ENCODE measurements around the gene FEZF2. TPM values are rescaled to one million over a fixed set of nuclear protein-coding genes. Genes with fewer than 3 reads are reported as not detected.

The FEZF2 gene
- total RNA-seq, 2 donors from 2014 or later, result not detected

DNA sequence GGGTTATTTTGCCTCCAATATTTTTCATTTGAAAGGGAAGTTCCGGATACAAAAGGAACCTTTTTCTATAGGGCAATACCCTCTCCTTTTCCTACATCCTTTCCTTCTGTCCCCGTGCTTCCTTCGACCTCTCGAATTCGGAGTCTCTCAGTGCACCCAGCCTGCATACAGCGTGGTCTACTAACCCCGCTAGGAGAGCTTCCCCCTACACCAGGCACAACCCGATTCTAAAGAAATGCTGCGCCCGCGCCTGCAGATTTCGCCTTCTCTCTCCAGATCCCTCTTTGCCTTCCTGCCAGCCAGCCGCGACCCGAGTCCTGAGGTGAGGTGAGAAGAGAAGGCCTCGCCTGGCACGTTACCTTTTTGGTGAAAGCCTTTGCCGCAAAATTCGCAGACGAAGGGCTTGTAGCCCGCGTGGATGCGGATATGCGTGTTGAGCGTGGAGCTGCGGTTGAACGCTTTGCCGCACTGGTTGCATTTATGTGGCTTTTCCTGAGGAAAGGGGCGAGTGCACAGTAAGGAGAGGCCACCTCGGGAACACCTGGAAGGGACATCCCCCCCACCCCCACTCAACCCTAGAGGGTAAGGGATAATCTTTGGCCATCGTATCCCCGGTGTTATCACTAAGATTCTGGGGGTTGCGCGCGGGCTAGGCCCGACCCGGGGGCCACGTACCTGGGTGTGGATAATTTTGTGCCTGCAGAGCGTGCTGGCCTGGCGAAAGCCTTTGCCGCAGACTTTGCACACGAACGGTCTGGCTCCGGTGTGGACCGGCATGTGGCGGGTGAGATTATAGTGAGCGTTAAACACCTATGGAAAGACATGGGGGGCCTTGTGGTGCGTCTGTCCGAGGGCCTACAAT lies 2.3 kb downstream of the FEZF2 start:
- H3K9me3 ChIP-seq, result no peaks in the 10 kb centered on the region
- H3K4me3 ChIP-seq, result no peak overlapping the region
- no peak for ATAC-seq
- no peak for DNase-seq
- WGBS, 2 donors, result 7 to 9% methylated on average over 30 to 49 of the region's 49 CpGs
- H3K4me1 ChIP-seq, result peaks cover 48% of the 10 kb centered on the region
- intact Hi-C loops (cut with DNase I), result no loop called here
- TF ChIP-seq POLR2A (IDR thresholded peaks at IDR 0.05), result no peak
- TF ChIP-seq, protein P1, sequence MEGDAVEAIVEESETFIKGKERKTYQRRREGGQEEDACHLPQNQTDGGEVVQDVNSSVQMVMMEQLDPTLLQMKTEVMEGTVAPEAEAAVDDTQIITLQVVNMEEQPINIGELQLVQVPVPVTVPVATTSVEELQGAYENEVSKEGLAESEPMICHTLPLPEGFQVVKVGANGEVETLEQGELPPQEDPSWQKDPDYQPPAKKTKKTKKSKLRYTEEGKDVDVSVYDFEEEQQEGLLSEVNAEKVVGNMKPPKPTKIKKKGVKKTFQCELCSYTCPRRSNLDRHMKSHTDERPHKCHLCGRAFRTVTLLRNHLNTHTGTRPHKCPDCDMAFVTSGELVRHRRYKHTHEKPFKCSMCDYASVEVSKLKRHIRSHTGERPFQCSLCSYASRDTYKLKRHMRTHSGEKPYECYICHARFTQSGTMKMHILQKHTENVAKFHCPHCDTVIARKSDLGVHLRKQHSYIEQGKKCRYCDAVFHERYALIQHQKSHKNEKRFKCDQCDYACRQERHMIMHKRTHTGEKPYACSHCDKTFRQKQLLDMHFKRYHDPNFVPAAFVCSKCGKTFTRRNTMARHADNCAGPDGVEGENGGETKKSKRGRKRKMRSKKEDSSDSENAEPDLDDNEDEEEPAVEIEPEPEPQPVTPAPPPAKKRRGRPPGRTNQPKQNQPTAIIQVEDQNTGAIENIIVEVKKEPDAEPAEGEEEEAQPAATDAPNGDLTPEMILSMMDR (IDR thresholded peaks at IDR 0.05), result no peak
- H3K27ac ChIP-seq, result no peak overlapping the region
- peaks cover 0 to 65% of the 10 kb centered on the region in 2 donors for H3K27me3 ChIP-seq
- H3K36me3 ChIP-seq (replicated peaks in 1 of 2; ENCODE audit: insufficient read depth in 1 of 2, low read depth in 2 of 2), result no peaks in the 10 kb centered on the region

DNA sequence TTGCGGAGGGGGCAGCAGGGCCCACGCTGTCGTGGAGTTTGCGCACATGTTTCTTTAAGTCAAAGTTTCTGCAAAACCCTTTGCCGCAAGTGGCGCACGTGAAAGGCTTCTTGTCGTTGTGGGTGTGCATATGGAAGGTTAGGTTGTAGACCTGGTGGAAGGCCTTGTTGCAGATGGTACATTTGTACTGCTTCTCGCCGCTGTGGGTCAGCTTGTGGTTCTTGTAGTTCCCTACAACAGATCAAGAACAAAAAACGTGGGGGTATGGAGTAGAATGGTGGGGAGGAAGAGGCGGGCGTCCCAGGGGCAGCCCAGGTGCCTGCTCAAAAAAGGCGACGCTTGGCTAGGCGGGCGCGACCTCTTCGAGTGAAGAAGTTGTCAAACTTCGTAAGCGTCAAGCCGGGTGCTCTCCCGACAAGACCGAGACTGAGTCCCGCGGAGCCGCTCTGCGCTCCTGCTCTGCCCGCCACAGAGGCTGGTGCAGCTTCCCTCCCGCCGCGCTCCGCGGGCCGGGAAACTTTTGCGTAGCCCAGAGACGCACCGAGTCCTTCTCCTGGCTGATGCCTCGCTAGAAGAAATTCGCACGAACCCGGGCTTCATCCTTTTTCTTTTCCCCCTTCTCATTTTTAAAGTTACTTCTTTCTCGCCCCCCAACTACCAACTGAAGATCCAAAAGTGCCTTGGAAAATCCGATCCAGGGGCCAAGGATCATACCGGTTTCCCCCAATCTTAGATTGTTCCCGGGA lies 3.1 kb downstream of the FEZF2 start:
- intact Hi-C loops (cut with DNase I), result no loop called here
- 5 to 6% methylated on average over 45 to 46 of the region's 46 CpGs for WGBS, 2 donors
- H3K4me1 ChIP-seq, result peaks cover 48% of the 10 kb centered on the region
- H3K36me3 ChIP-seq (replicated peaks in 1 of 2; ENCODE audit: insufficient read depth in 1 of 2, low read depth in 2 of 2), result no peaks in the 10 kb centered on the region
- no peak for ATAC-seq
- H3K9me3 ChIP-seq, result no peaks in the 10 kb centered on the region
- no peak for DNase-seq
- peaks cover 0 to 65% of the 10 kb centered on the region in 2 donors for H3K27me3 ChIP-seq
- H3K27ac ChIP-seq, result no peak overlapping the region
- H3K4me3 ChIP-seq, result no peak overlapping the region
- no peak for TF ChIP-seq POLR2A (IDR thresholded peaks at IDR 0.05)
- TF ChIP-seq, protein P1 (IDR thresholded peaks at IDR 0.05), result no peak

DNA sequence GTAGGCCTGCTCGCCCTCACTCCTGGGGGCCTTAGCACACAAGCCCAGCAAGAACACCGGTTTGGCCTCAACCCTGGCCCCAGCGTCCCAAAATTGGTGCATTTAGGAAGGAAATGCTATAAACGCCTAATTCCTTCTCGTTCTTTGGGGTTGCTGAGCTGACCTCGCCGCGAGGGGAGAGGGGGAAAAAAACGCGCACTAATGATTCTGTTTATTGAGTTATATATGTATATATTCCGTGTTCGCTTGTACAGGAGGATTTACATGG lies 3.9 kb downstream of the FEZF2 start:
- Histone ChIP-seq H3K4me3 (no peak overlapping the region), H3K27ac (no peak overlapping the region), H3K36me3 (replicated peaks in 1 of 2; ENCODE audit: insufficient read depth in 1 of 2, low read depth in 2 of 2) (no peaks in the 10 kb centered on the region), H3K4me1 (peaks cover 46% of the 10 kb centered on the region), H3K27me3 (peaks cover 0 to 57% of the 10 kb centered on the region in 2 donors), H3K9me3 (no peaks in the 10 kb centered on the region)
- WGBS, 2 donors, result 5 to 10% methylated on average over 12 of the region's 12 CpGs
- DNase-seq (no peak), ATAC-seq (no peak)
- intact Hi-C loops (cut with DNase I), result no loop called here
- TF ChIP-seq, protein P1 (IDR thresholded peaks at IDR 0.05), result no peak
- no peak for TF ChIP-seq POLR2A (IDR thresholded peaks at IDR 0.05)

DNA sequence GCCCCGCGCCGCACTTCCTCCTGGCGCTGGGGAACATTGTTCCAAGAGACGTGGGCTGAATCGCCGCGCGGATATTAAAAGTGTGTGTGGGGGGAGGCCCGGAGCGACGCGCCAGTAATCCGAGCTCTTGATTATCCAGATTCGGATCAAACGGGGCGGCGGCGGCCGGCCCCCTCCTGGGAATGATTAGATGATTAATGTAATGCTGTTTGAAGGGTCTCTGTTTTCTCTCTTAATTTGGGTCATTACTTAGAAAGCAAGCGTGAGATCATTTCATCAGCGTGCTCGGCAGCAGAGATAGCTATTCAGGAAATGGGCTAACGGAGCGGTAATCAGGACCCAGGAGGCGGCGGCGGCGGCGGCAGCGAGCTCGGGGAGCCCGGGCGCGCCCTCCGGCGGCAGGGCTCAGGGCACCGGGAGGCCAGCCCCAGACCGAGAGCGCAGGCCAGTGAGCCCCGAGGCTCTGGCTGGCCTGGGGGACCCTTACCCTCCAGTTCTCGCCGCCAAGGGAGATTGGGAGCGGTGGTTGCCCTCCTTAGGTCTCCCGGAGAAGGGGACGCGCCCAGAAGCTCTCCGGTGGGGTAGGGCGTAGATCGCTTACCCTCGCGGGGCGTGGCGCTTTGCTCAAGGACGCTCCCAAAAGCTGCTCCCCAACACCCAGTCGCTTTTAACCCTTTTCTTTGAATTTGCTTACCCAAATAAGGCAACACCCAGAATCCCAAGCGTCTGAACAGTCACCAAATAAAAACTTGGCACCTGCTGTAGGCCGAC lies 4.5 kb downstream of the FEZF2 start:
- Histone ChIP-seq H3K4me1 (peaks cover 41% of the 10 kb centered on the region), H3K36me3 (replicated peaks in 1 of 2; ENCODE audit: insufficient read depth in 1 of 2, low read depth in 2 of 2) (no peaks in the 10 kb centered on the region), H3K27me3 (peaks cover 0 to 53% of the 10 kb centered on the region in 2 donors), H3K9me3 (no peaks in the 10 kb centered on the region), H3K4me3 (no peak overlapping the region), H3K27ac (no peak overlapping the region)
- 2 to 4% methylated on average over 31 to 58 of the region's 58 CpGs for WGBS, 2 donors
- TF ChIP-seq, protein P1 (IDR thresholded peaks at IDR 0.05), result no peak
- no peak for TF ChIP-seq POLR2A (IDR thresholded peaks at IDR 0.05)
- DNase-seq, result no peak
- no peak for ATAC-seq
- intact Hi-C loops (cut with DNase I), result no loop called here
